GM04503 (cell line): ENCODE data around the gene ATP8A2.

Source experiments
- DNase-seq: peaks from one replicate; pipeline ENCODE4 v3.0.0-alpha.2; 2012; ENCODE audit warnings: low read depth

ATP8A2 gene

DNA sequence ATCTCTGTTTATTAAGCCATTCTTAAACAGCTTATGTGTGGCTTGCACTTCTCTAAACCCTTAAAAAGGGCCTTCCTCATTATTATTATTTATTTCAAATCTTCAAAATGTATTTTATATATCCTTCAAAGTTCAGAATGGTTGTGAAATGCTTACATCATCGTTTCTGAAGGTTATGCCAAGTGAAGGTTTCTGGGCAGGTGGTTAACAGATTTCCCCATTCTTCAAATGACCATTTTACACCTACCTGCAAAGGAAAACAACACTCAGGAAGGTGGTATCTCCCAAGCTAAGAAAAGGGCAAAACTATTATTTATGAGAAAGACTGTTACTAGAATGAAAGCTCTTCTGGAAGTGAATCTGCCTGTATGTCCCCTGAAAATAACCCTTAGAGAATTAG is 488.5 kb downstream of the ATP8A2 start:
- no peak for DNase-seq

DNA sequence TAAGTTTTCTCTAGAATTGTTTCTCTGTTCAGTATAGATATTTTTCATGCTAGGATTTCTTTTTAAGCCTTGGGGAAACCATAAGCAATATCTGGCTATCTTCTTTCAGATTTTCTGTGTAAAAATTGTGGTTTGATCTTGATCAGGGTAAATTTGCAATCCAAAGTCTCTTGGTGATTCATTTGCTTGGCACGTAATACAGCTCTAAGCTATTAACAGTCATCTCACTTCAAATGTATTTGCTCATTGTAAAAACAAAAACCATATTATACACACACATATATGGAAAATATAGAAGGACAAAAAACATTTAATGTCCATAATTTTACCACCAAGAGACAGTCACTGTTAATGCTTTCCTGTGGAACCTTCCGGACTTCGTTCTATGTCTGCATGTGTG is 489.1 kb downstream of the ATP8A2 start:
- DNase-seq: no peak

DNA sequence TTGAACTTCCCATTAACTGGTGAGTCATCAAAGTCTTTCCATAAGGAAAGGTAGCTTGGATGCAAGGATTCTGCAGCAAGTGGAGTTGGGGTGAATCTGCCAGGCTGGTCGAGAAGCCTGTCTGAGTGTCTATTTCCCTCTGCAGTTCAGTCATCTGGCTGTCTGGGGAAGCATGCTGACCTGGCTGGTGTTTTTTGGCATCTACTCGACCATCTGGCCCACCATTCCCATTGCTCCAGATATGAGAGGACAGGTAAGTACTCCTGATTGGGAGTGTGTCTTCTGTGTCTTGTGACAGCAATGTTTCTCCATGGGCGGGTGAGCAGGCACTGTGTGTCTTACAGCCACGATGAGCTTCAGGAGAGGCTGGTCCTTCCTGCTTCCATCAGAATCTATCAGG is 490.4 kb downstream of the ATP8A2 start:
- DNase-seq: no peak

DNA sequence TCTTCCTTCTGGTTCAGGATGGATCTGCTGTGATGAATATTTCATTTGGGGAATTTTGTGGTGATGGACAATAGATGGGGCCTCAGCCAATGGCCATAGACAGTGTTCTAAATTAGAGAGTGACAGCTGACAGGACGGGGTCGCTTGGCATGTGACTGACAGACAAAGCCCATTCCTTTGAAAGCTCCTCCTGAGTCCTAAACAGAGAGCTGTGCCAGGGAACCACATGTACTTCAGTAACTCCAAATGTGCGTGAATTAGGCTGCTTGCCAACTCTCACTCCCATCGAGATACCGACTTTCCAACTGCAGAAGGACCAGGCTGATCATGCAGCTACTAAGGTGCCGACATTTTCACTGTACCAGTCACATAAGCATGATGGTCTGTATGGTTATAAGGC is 492.3 kb downstream of the ATP8A2 start:
- DNase-seq: no peak

DNA sequence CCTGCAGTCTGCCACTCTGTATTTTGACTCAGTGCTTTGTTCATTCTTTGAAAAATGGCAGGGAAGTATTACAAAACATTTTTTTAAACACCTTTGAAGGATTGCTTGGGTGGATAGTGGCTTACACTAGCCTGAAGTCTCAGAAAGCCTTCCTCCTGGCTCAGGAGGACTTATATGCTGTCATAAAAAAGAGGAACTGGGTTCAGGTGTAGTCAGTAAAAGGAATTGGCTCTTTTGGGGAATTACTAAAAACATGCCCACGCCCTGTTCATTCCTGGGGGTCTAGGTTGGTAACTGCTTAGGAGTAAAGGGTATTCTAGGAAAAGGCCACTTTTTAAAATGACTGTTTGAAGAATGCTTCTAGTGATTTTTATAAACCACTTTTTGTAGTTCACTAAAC is 493.2 kb downstream of the ATP8A2 start:
- DNase-seq: no peak

DNA sequence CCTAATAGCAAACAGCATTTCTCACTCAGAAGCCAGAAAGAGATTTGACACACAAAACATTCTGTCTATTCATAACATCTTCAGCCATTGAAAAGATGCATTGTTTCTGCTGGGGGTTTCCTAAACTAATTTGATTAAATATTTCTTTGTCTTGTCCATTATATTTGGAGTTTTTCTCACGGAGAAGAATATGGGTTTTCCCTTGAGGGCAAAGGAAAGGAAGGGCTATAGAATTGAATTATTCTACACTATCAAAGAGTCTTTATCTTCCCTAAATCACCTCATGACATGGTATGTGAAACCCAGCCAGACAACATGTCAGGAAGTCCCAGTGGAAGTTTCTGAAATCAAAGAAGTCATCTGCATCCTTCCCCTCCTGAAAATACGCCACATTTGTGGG is 493.6 kb downstream of the ATP8A2 start:
- no peak for DNase-seq

DNA sequence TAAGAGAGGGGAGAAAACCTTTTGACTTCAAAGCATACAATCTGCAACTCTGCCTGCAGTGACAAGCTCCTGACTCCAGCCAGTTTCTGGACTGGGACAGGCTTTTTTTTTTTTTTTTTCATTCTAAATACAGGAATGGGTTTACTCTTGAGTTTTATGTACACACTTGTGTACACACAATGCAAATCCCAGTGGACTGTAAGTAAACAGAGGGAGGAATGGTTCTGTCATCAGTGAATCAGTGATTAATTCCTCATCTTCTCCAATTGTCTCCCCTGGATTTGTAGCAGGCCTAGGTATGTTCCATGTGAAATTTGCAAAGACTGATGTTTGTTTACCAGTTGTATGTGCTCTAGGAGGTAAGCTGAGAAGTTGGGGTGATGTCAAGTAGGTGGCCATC is 495.3 kb downstream of the ATP8A2 start:
- no peak for DNase-seq

DNA sequence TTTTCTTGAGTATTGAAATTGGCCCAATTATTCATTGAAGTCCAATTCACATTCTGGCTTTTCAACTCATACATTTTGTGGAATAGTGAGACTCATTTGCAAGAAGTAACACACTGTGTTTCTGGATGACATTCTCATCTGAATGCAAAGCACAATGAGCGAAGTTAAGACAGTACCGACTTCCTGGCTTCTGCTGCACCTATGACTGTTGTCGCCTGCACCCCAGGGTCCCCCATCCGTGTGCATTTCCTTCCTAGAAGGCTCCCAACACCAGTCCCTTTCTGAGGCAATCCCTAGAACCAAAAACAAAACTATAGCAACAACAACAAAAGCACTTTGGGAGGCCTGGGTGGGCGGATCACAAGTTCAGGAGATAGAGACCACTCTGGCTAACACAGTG is 496.7 kb downstream of the ATP8A2 start:
- DNase-seq: no peak

DNA sequence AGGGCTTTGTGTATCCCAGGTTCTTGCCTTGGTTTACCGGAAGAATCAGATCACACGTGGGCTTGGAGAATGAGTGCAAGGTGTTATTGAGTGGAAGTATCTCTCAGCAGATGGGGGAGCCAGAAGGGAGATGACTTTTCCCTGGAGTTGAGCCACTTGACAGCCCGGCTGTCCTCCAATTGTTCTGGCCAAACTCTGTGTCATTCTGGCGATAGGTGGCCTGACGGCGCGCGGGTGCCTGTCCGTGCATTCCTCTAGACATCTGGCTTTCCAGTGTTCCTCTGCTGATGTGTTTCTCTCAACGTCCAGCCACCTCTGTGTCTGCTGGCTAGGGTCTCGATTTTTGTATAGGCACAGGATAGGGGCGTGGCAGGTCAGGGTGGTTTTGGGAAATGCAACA is 498.2 kb downstream of the ATP8A2 start:
- DNase-seq: no peak

DNA sequence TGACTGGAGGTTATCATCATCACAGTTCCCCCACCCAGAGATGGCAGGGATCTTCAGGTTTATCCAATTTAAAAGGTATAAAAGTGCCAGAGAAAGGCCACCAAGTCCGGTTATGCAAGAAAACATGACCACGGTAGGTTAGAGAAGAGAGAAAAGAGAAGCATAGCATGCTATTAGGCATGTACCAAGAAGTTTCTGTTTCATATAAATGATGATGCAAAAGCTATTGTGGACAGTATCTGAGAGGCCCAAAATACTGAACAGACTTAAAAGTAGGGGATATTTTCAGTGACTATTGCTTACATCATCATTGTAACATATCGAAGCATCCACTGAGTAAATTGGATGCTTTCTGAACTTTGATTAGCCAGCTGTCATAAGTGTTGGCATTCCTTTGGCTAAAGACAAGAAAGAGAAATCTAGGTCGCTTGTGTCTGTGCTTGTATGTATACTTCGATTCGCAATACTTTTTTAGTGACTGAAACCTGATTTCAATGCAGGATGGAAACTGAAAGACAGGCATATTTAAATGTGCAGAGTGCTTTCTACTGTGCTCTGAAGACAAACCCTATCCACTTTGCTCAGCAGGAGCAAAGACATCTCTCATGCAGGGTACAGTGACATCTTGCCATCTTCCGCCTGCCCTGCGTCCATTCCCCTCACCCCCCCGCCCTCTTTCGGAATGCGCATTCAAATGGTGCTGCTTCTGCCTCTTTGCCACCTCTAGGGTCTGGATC is 499.8 kb downstream of the ATP8A2 start:
- no peak for DNase-seq

DNA sequence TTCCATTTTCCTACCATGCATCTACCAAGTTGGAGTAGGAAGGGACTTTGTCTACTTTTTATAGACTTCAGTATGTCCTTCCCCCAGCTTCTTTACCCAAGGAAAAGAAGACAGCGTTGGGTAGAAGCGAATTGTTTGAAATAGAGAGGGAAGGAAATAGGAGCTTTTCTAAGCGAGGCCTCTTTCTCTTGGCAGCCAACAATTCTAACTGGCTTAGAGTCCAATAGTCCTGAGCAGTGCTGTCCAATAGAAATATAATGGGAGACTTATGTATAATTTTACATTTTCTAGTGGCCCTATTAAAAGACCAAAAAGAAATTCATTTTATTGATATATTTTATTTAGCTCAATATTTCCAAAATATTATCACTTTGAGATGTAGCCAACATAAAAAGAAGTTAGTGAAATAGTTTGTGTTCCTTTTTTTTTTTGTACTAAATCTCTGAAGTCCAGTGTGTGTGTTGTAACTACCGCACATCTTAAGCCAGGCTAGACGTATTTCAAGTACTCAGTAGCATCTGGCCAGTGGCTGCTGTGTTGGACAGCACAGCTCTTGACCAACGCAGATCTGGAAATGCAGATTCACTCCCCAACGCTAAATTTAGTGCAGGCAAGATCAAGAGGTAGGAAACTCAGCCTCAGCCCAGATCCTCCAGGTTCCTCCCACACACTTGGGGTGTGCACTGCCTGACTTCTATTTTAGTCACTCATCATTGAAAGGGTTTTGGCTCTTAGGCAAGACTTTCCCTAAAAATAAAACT is 500.9 kb downstream of the ATP8A2 start:
- DNase-seq: no peak

DNA sequence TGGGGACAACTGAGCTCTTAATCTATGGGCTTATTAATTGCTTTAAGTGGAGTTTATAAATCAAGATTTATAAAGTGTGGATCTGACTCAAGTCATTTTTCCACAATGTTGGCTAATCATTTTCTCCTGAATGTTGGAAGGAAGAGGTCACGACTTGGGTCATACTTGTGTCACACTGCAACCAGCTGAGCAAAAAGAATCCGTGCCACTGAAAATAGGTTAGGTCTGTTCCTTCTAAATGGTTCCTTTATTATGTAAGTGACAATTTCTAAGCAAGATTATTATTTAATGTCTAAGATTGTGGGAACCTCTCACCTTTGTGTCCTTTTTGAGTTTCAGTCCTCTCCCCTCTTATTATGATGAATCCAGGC is 501.5 kb downstream of the ATP8A2 start:
- DNase-seq: no peak

DNA sequence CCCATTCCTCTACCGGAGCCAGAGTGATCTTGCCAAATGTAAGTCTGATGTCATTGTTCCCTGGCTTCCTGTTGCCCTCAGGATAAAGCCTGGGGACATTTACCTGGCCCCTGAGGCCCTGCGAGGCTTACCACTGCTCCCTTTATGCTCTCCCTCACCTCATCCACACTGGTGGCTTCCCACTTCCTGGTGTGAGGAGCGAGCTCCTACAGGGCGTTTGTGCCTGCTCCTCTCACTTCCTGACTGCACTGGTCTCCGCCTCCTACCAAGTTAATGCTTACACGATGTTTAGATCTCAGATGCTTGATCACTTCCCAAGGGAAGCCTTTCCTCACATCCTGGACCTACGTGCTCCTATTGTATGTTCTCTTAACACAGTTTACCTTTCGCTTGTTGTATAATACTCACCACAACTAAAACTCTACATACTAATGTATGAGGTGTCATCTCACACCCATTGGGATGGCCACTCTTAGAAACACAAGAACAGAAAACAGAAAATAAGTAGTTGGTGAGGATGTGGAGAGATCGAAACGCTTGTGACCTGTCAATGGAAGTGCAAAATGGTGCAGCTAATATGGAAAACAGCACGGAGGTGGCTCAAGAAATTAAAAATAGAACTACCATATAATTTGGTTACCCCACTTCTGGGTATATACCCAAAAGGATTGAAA is 502.4 kb downstream of the ATP8A2 start:
- no peak for DNase-seq

DNA sequence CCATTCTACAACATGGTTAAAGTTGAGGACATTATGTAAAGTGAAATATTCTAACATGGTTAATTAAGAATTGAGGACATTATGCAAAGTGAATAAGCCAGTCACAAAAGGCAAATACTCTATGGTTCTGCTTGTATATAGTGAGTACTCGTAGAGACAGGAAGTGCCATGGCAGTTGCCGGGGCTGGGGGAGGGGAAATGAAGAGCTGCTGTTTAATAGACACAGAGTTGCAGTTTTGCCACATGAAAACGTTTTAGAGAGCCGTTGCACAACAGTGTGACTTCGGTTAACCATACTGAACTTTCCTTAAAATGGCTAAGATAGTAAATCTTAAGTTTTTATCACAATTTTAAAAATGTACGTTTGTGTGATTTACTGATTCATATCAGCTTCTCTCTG is 503.1 kb downstream of the ATP8A2 start:
- no peak for DNase-seq

DNA sequence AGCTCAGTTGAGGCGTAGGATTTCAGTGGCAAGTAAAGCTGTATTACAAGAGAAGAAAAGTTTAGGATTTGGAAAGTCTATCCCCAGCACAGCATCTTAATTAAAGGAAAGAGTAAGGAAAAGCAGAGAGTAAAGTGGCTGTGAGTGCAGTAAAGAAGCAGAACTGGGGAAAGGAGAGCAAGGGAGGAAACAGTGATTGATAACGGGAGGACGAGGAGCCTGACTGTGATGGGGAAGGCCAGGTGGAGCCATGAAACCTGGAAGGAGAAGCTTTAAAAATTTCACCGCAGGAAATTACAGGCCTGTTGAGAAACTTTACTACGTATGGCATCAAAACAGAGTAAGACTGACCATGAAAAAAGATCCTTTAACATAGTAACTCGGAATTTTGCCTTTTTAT is 504.5 kb downstream of the ATP8A2 start:
- no peak for DNase-seq

DNA sequence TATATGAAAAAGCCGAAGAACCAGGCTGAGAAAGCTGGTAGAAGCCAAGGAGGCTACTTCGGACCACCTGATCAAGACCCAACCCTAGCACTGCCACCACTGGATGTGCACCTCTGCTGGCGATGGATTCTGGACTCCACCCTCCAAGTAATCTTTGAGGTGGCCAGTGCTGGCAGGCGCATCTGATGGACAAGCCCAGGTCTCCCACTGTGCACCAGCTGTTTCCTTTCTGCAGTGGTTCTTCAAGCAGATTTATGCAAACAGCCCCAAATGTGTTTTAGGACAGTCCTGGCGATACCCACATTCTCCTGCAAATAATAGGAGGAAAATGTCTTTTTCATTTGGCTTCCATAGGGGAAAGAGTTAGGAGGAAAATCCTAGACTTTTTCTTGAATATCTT is 507.7 kb downstream of the ATP8A2 start:
- no peak for DNase-seq

DNA sequence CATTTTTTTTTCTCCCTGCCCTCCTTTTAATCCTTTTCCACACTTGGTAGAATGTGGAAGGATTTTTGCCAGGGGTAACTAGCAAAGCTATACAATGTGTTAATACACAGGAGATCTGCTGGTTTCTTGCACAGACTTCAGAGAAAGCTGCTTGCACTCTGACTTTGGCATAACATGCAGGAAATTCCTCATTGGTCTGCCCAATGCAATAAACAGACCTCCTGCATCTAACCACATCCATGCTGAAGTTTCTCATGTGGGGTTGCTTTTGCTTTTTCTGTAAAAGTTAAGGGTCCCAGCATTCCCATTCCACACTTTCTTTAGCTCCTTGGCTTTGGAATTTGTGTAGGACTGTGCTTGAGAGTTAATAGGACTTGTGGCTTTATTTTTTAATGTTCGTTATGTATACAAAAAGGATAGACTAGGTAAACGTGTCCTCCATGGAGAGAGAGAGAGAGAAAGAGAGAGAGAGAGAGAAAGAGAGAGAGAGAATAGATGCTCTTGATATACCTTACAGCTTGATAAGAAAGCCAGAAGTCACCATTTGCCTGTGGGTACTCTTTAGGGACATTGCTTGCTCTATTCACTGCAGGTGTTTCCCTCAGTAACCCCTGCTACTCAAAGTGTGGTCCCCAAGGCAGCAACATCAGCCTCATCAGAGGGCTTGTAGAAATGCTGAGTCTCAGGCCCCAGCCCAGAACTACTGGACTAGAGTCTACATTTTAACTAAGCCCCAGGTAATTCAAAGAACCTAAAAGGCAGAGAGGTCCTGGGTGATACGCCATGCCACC is 509.6 kb downstream of the ATP8A2 start:
- no peak for DNase-seq

DNA sequence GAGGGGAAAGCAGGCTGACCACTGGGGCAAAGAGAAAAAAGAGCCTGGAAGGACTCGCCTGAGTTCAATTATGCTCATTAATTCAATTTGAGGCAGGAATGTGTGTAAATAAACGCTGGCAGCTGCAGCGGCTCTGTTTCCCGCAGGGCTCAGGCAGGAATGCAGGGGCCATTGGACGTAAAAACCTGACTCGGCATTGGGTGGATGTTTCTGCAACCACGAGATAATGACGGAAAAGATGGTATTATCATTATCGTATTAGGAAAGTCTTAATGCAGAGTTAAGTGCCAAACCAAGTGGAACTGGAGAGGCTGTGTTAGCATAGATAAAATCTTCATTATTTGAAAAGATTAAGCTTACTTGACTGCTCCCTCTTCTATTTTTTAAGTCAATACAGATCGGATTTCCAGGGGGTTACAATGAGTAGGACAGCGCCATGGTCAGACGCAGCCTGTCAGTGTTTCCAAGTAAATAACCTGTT is 510.2 kb downstream of the ATP8A2 start:
- no peak for DNase-seq

DNA sequence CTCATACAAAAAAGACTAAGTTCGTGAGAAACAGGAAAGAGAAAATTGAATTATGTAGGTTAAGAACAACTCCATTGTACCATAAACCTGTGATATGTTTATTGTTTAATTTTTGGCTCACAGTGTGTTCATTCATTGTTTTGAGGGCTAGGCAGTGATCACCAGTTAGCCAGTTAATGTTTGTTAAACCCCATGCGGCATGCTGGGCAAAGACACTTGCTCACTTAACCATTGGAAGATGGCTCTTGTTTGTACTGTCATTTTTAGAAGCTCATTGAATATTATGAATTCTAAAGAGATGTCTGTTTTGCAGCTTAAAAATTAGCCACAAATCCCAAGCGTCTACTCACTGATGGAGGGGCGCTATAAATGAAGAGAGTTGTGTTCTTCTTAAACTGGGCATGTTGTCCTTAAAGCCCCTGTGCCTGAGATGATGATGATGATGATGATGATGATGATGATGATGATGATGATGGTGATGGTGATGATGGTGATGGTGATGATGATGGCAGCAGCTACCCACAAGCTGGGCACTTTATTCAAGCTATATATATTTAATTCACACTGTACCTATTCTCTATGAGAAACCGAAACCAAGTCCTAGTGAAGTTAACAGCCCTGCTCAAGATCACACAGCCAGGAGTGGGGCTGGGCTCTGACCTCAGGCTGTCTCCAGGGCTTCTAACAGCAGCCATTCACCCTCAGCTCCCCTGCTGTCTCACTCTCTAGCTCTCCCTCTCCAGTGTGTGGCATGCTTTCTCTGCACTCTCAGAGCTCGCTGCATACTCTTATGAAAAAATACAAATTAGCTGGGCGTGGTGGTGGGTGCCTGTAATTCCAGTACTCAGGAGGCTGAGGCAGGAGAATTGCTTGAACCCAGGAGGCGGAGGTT is 510.9 kb downstream of the ATP8A2 start:
- DNase-seq: no peak

DNA sequence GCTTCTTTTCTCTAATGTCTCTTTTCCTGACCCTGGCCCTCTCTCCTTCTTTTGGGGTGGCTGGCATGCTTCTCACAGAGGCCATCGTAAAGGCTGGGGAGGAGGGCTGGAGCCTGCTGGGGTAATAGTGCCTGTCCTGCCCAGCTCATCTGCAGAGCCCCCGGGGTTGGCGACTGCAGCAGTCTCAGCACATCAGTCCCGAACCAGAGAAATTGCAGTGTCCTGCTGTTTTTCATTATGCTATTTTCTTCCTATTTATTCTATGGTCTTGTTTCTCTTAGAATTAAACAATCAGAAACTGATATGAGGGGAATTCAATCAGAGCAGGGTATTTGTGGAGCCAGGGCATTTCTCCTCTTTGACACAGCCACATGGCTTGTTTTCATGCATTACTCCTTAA is 513.6 kb downstream of the ATP8A2 start:
- DNase-seq: no peak

DNA sequence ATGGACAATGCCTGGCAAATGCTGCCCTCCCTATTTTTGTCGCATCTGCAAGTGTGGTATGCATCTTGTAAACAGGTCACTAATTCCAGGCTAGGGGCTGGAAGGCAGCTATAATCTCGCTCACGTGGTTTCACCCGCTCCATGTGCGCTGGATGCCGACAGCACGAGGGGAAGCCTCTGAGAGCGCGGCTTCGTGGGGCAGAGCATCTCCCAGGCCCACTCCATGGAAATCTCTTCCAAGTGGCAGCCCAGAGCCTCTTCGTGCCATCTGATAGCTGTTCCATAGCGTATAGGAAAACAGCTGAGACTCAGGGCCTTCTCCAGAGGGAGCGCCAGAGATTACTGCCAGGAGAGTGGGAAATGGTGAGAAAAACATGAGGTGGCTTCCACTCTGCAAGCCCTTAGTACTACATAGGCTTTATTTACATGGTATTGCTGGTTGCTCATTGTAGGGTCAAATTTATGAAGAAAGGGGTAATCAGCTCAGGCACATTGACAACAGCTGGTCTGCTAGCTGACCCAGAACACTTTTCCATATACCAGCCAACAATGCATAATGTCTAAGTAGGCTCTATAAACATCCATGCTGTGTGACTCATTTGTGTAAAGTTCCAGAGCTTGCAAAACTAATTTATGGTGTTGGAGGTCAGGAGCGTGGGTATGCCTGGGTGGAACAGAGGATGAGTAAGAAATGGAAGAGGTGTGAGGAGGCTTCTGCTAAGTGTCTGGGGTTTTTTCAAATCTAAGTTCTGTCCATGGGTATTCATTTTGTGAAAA is 514.9 kb downstream of the ATP8A2 start:
- no peak for DNase-seq
